Astrocyte (in vitro differentiated cells and primary cell): Measurements from ENCODE around the gene NOL7. TPM values are rescaled to one million over a fixed set of nuclear protein-coding genes. Genes with fewer than 3 reads are reported as not detected.

Source experiments
- DNase-seq: peaks from one replicate; pipeline ENCODE4 v3.0.0-alpha.2; 2010; ENCODE audit warnings: low read depth
- FAIRE-seq: peaks from 2 replicates; lab custom pipeline; 2011; peaks lifted over from hg19 to GRCh38; lab: Jason Lieb, UNC
- H2AFZ ChIP-seq: 2 replicates; pipeline ENCODE4 v1.6.0; 2012; ENCODE audit warnings: low read depth, low read length, inconsistent platforms
- H3K27ac ChIP-seq: 2 replicates; pipeline ENCODE4 v1.5.1; 2011; ENCODE audit warnings: low read depth, low read length, inconsistent platforms
- H3K27me3 ChIP-seq: 2 replicates; pipeline ENCODE4 v1.6.0; 2011; ENCODE audit warnings: low read length, inconsistent platforms; ENCODE audit not compliant: insufficient read depth
- H3K36me3 ChIP-seq: 2 replicates; pipeline ENCODE4 v1.5.1; 2011; ENCODE audit warnings: low read length, inconsistent platforms; ENCODE audit not compliant: insufficient read depth
- H3K4me1 ChIP-seq: 2 replicates; pipeline ENCODE4 v1.5.1; 2011; ENCODE audit warnings: low read length, inconsistent platforms; ENCODE audit not compliant: insufficient read depth
- H3K4me2 ChIP-seq: 2 replicates; pipeline ENCODE4 v1.6.0; 2012; ENCODE audit warnings: low read length, inconsistent platforms
- H3K4me3 ChIP-seq: 2 replicates; pipeline ENCODE4 v1.5.1; 2011; ENCODE audit warnings: low read depth, mild to moderate bottlenecking, low read length, inconsistent platforms; ENCODE audit not compliant: insufficient read depth
- H3K79me2 ChIP-seq: 2 replicates; pipeline ENCODE4 v1.6.0; 2012; ENCODE audit warnings: mild to moderate bottlenecking, low read length, inconsistent platforms; ENCODE audit not compliant: insufficient read depth
- H3K9ac ChIP-seq: 2 replicates; pipeline ENCODE4 v1.6.0; 2012; ENCODE audit warnings: mild to moderate bottlenecking, low read length, inconsistent platforms
- H3K9me3 ChIP-seq: 2 replicates; pipeline ENCODE4 v1.5.1; 2012; ENCODE audit warnings: low read depth, mild to moderate bottlenecking, low read length, inconsistent platforms; ENCODE audit not compliant: insufficient read depth
- H4K20me1 ChIP-seq: 2 replicates; pipeline ENCODE4 v1.6.0; 2012; ENCODE audit warnings: low read length, inconsistent platforms; ENCODE audit not compliant: insufficient read depth
- H3K27ac Mint-ChIP-seq: one replicate; pipeline ENCODE4 v1.8.0; 2021; ENCODE audit warnings: mild to moderate bottlenecking, mixed read lengths; ENCODE audit not compliant: unreplicated experiment
- H3K27me3 Mint-ChIP-seq: one replicate; pipeline ENCODE4 v1.8.0; 2021; ENCODE audit warnings: low read depth, mixed read lengths; ENCODE audit not compliant: unreplicated experiment
- H3K36me3 Mint-ChIP-seq: one replicate; pipeline ENCODE4 v1.8.0; 2021; ENCODE audit warnings: low read depth, mixed read lengths; ENCODE audit not compliant: unreplicated experiment
- H3K4me1 Mint-ChIP-seq: one replicate; pipeline ENCODE4 v1.8.0; 2021; ENCODE audit warnings: low read depth, mixed read lengths; ENCODE audit not compliant: unreplicated experiment
- H3K4me3 Mint-ChIP-seq: one replicate; pipeline ENCODE4 v1.8.0; 2021; ENCODE audit warnings: mild to moderate bottlenecking, moderate library complexity, mixed read lengths; ENCODE audit not compliant: unreplicated experiment
- H3K9me3 Mint-ChIP-seq: one replicate; pipeline ENCODE4 v1.8.0; 2021; ENCODE audit warnings: mild to moderate bottlenecking, mixed read lengths; ENCODE audit not compliant: unreplicated experiment
- EZH2 ChIP-seq: IDR thresholded peaks from 2 replicates; pipeline ENCODE4 v1.6.1; 2012; ENCODE audit warnings: mild to moderate bottlenecking, low read length, inconsistent platforms; ENCODE audit not compliant: insufficient read depth
- total RNA-seq: library from RNA; stranded (reverse); gene quantifications from 2 replicates; pipeline ENCODE4 v1.2.1, GENCODE V29; 2021
- TF ChIP-seq, protein P1 (sequence below): IDR thresholded peaks from 2 replicates; pipeline ENCODE4 v1.5.1; 2011; ENCODE audit warnings: low read depth, mild to moderate bottlenecking, inconsistent platforms, low read length, moderate library complexity; ENCODE audit not compliant: insufficient read depth

The NOL7 gene
- total RNA-seq, 1 donor from 2014 or later: 63.7 TPM

DNA sequence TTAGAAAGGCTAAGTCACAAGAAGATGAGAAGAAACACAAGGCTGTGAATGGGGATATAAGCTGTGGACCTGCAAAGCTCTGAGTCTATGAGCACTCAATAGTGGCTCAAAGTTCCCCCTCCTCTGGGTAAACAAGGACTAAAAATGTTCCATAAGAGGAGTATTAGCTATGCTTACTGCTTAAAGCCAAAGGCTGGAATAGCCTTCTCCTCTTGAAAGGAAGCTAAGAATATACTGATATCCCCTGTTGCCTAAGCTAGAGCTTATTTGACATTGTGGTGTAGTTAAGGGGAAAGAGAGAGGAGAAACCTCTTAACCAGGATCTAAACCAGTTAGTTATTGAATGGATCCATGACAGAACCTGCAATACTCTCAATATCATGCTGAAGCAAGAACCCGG lies 45.8 kb downstream of the NOL7 start:
- TF ChIP-seq EZH2: no peak
- TF ChIP-seq, protein P1, sequence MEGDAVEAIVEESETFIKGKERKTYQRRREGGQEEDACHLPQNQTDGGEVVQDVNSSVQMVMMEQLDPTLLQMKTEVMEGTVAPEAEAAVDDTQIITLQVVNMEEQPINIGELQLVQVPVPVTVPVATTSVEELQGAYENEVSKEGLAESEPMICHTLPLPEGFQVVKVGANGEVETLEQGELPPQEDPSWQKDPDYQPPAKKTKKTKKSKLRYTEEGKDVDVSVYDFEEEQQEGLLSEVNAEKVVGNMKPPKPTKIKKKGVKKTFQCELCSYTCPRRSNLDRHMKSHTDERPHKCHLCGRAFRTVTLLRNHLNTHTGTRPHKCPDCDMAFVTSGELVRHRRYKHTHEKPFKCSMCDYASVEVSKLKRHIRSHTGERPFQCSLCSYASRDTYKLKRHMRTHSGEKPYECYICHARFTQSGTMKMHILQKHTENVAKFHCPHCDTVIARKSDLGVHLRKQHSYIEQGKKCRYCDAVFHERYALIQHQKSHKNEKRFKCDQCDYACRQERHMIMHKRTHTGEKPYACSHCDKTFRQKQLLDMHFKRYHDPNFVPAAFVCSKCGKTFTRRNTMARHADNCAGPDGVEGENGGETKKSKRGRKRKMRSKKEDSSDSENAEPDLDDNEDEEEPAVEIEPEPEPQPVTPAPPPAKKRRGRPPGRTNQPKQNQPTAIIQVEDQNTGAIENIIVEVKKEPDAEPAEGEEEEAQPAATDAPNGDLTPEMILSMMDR: no peak
- no peak overlapping the region for H3K4me2 ChIP-seq
- H3K4me3 ChIP-seq: no peak overlapping the region
- Mint-ChIP-seq H3K4me1 (peaks cover 3% of the 10 kb centered on the region), H3K27ac (no peak overlapping the region), H3K9me3 (no peaks in the 10 kb centered on the region), H3K36me3 (no peaks in the 10 kb centered on the region), H3K27me3 (no peaks in the 10 kb centered on the region), H3K4me3 (no peak overlapping the region)
- H3K79me2 ChIP-seq: peaks cover 86% of the 10 kb centered on the region
- no peak overlapping the region for H3K9ac ChIP-seq
- H3K27me3 ChIP-seq: no peaks in the 10 kb centered on the region
- H4K20me1 ChIP-seq: peaks cover 64% of the 10 kb centered on the region
- no peak for DNase-seq
- no peaks in the 10 kb centered on the region for H3K4me1 ChIP-seq
- no peaks in the 10 kb centered on the region for H3K9me3 ChIP-seq
- no peak overlapping the region for H2AFZ ChIP-seq
- FAIRE-seq: no peak
- no peak overlapping the region for H3K27ac ChIP-seq
- no peaks in the 10 kb centered on the region for H3K36me3 ChIP-seq

DNA sequence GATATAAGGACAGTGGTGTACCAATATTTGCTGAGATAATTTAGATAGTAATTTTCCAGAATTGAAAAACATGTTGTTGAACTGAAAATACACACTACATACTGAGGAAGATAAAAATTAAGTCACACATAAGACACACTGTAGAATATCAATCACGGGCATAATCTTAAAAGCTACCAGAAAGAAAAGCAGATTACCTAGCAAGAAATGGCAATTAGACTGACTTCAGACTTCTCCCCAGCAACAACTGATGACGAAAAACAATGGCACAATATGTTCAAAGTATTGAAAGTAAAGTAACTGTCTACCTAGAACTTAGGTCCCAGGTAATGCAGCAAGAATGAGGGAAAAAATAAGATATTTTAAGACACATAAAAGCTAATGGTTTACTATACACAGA lies 46.5 kb downstream of the NOL7 start:
- DNase-seq: no peak

More for the DNA sequence above, 46.5 kb downstream of the NOL7 start:
- peaks cover 3% of the 10 kb centered on the region for H3K4me1 Mint-ChIP-seq
- no peaks in the 10 kb centered on the region for H3K27me3 Mint-ChIP-seq
- Histone ChIP-seq H3K36me3 (no peaks in the 10 kb centered on the region), H3K27ac (no peak overlapping the region), H4K20me1 (peaks cover 67% of the 10 kb centered on the region), H3K9me3 (no peaks in the 10 kb centered on the region), H3K4me3 (no peak overlapping the region), H3K79me2 (peaks cover 93% of the 10 kb centered on the region), H3K4me2 (no peak overlapping the region), H3K27me3 (no peaks in the 10 kb centered on the region), H2AFZ (no peak overlapping the region), H3K9ac (no peak overlapping the region), H3K4me1 (no peaks in the 10 kb centered on the region)
- H3K36me3 Mint-ChIP-seq: no peaks in the 10 kb centered on the region
- TF ChIP-seq EZH2: no peak
- TF ChIP-seq, protein P1: no peak
- no peaks in the 10 kb centered on the region for H3K9me3 Mint-ChIP-seq
- H3K27ac Mint-ChIP-seq: no peak overlapping the region
- no peak overlapping the region for H3K4me3 Mint-ChIP-seq
- no peak for FAIRE-seq
